AG09319 (cell line): Measurements from ENCODE around the gene STIL.
"Not testable (repeated sequence)": the region's sequence is repeated elsewhere in the genome, so short reads cannot be mapped to it uniquely, and the experiment has no call there.

ENCODE experiments used
- DNase-seq: peaks from one replicate; pipeline ENCODE4 v3.0.0-alpha.2; 2010; ENCODE audit warnings: low read depth; ENCODE audit errors: extremely low read depth
- CTCF ChIP-seq: IDR thresholded peaks from 2 replicates; pipeline ENCODE4 v1.5.1; 2011; ENCODE audit warnings: low read depth, mild to moderate bottlenecking, inconsistent platforms, low read length, moderate library complexity

STIL gene

GRCh38 chr1:47331875-47332274 is 17.9 kb upstream of the STIL start:
- no peak for DNase-seq
- no peak for TF ChIP-seq CTCF

- no peak for DNase-seq
- no peak for TF ChIP-seq CTCF
Observed at GRCh38 chr1:47330212-47330611, 16.3 kb upstream of the STIL start.

GRCh38 chr1:47328992-47329391 is 15.0 kb upstream of the STIL start:
- DNase-seq, result no peak
- TF ChIP-seq CTCF, result no peak

- no peak for TF ChIP-seq CTCF
- DNase-seq, result no peak
Observed at GRCh38 chr1:47326271-47326670, 12.3 kb upstream of the STIL start.

GRCh38 chr1:47325528-47325927 is 11.6 kb upstream of the STIL start:
- no peak for DNase-seq
- TF ChIP-seq CTCF, result no peak

- TF ChIP-seq CTCF, result no peak
- no peak for DNase-seq
Observed at GRCh38 chr1:47324682-47325081, 10.7 kb upstream of the STIL start.

GRCh38 chr1:47323599-47324031 is 9.7 kb upstream of the STIL start:
- no peak for TF ChIP-seq CTCF
- DNase-seq, result no peak

GRCh38 chr1:47319968-47320367 is 6.0 kb upstream of the STIL start:
- not testable (repeated sequence) for DNase-seq
